GM12874 (cell line): ENCODE results near the gene C4orf50.

ENCODE experiments used
- TF ChIP-seq, protein P1 (sequence below): IDR thresholded peaks from 2 replicates; pipeline ENCODE4 v1.5.1; 2011; ENCODE audit warnings: low read depth, mild to moderate bottlenecking, control low read depth, low read length, moderate library complexity; ENCODE audit not compliant: insufficient read depth

The C4orf50 gene

DNA sequence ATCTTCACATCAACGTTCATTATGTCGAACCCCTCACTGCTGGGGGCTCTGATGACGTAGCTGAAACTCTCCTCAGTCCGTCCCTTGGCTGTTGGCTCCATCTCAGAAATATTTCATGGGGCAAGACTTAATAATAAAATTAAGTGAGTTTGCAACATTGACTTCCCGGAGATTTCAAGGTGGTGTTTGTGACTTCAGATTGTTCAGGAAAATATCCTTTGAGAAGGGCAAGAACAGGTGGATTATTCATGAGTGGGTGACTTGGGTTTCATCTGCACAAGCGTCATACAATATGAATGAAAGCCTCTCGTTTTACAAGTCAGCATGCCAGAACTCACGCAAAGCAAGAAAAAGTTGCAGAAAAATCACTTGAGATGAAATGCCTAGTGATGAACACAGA lies at the start of gene C4orf50:
Gene C4orf50 (minus strand): TSS at position 101 of the 400 bp plus-strand sequence.
- TF ChIP-seq, protein P1, sequence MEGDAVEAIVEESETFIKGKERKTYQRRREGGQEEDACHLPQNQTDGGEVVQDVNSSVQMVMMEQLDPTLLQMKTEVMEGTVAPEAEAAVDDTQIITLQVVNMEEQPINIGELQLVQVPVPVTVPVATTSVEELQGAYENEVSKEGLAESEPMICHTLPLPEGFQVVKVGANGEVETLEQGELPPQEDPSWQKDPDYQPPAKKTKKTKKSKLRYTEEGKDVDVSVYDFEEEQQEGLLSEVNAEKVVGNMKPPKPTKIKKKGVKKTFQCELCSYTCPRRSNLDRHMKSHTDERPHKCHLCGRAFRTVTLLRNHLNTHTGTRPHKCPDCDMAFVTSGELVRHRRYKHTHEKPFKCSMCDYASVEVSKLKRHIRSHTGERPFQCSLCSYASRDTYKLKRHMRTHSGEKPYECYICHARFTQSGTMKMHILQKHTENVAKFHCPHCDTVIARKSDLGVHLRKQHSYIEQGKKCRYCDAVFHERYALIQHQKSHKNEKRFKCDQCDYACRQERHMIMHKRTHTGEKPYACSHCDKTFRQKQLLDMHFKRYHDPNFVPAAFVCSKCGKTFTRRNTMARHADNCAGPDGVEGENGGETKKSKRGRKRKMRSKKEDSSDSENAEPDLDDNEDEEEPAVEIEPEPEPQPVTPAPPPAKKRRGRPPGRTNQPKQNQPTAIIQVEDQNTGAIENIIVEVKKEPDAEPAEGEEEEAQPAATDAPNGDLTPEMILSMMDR = no peak

DNA sequence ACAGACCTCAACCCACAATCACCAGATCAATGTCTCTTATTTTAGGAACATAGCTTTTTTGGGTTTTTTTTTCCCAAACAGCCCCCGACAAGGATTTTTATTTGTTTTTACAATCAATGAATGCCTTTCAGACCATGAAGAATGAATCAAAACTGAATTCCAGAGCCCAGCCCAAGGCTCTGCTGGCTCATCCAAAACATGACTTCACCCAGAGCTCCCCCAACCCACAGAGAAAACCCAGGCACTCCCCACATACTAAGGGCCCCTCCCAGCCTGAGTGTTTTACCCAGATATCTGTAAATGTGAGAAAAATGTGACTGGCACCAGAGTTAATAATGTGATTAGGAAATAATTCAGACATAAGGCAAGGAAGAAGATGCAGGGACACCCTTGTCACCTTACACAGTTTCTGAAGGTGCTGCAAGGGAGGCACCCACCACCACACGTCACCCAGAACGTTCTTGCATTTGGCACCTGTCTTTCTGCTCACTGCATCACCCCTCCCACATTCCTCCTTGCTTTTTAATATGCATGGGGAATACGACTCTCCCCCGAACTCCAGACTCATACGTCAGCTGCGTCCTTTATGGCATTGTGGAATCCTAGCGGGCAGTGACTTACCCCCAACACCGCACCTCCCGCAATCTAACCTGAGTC lies 47.8 kb upstream of the C4orf50 start:
- TF ChIP-seq, protein P1 = no peak

DNA sequence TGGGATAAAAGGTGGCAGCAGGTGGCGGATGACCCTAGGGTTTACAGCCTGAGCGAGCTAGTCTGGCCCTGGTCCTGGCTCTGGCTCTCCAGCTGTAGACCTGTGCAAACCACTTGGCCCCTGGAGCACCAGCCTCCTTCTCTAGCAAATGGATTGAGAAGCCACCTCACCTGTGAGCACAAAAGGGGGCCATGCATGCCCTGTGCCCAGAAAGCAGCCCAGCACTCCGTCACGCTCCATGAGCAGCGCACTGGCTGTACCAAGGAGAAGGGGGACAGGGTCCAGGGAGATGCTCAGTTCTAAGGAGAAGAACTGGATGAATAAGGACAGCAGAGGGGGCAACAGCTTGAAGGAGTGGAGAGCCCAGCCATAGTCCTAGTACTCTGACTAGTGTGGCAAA lies 46.9 kb upstream of the C4orf50 start:
- TF ChIP-seq, protein P1 = no peak

DNA sequence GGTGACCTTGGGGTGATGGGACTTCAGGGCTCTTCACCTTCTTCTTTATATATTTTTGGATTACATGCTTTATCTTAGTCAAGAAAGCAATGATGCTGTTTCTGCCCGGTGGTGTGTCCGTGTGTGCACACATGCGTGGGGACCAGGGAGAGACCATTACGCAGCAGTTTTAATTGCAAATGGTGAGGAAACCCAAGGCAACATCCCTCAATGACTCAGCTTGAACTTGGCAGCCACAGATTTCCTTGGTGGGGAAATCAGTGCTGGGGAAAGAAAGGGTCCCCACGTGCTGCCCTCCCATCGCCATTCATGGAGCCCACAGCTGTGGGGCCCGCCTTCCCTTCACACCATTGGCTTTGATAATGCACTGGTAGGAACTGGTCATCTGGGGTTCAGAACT lies 46.2 kb upstream of the C4orf50 start:
- TF ChIP-seq, protein P1 = no peak

DNA sequence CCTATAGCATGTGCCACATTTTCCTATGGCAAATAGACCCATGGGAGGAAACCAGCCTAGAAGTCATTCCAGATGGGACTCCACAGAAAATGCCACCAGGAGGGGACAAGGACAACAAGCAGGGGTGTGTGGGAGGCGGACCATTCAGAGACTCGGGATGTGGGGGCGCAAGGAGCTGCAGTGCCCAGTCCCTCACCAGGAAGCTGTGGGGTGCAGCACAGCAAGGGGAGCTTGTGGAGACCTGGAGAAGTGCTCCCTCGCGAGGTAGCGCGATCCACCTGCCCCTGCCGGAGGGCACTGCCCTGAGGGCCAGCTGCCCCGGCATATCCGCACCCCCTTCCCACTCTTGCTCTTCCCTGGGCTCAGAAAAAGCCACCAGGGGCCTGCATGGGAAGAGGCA lies 45.5 kb upstream of the C4orf50 start:
- TF ChIP-seq, protein P1 = no peak

DNA sequence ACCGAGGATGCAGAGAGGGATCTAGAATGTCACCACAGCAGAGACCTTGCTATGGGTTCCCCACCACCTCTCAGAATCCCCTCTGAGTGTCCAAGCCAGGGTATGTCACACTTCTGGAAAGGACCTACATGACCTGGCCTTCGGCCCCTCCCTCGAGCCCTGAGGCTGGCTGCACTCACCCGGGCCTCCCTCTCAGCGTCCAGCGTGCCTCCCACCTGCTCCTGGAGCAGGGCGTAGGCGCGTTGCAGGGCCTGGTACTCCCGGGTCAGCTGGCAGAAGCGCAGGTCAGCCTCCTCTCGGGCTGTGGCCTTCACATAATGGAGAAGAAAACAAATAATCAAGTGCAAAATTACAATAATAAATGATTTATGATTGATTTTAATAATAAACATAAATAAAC lies 43.9 kb upstream of the C4orf50 start:
- TF ChIP-seq, protein P1 = no peak

DNA sequence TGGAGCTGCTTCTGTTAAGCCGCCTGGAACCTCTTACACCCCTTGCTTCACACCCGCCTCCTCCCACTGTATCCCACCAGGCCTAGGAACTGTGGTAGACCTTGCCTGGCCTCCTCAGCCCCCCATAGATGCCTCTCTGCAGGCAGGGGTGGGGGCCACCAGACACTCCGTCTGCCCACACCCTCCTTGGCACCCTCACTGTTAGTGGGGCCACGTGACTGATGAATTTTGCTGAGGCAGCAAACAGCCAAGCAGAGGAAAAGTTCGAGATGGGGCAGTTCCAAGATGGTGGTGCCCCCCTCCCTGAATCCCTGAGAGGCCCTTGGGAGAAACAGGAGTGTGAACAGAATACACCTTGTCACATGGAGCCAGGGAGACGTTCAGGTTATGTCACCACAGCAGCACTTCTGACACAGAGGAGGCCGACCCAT lies 41.2 kb upstream of the C4orf50 start:
- TF ChIP-seq, protein P1 = no peak
